Posterior vena cava (tissue), 2 donors: ENCODE results near the gene DOC2A. TPM values are rescaled to one million over a fixed set of nuclear protein-coding genes. Genes with fewer than 3 reads are reported as not detected.

Experiments used
- DNase-seq: peaks from one replicate; pipeline ENCODE4 v3.0.0-alpha.2; 2020; ENCODE audit warnings: low spot score
- intact Hi-C, 2 donors: fragments of 100-400 bp; cut with DNase I; formaldehyde crosslinking; loops; one replicate each; pipeline versions ENCODE4 v1.14.1 to v1.14.2; 2022 to 2023
- total RNA-seq, 2 donors: library from RNA; stranded (reverse); fragmentation: NEBNext Ultra II Directional; extraction: Animal tissue kit (Norgen Biotek cat#: 25700); gene quantifications; one replicate each; pipeline ENCODE4 v1.2.1, GENCODE V29; 2021
- donor health status: DM: yes; HTN: yes; CAD: no.
- donor health status: DM: yes; HTN: yes; CAD: no.

The DOC2A gene
- total RNA-seq, 2 donors from 2014 or later: 0.28 to 0.33 TPM

DNA sequence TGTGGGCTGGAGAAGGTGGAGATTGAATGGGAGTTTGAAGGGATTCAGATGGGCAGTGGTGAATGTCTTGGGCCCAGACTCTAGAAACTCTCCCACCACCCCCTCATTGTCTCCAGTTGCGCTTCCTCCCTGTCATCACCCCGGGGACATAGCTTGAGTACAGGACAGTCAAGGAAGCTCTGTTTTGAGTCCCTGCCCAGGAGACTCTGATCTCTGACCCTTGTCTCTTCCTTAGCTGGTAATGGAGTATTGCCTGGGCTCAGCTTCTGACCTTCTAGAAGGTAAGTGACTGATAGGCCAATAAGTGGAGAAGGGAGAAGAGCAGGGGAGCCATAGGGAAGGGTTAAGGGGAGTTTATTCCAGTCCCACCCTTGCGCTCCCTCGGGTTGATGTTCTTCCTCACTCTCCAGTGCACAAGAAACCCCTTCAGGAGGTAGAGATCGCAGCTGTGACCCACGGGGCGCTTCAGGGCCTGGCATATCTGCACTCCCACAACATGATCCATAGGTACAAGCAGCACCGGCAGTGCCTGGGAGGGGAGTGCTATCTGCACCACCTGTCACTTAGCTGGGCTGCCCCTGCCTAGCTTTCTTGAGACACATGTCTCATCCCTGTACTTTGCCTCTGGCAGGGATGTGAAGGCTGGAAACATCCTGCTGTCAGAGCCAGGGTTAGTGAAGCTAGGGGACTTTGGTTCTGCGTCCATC lies 32.1 kb downstream of the DOC2A start:
- DNase-seq: peak; percentile 66
- intact Hi-C loops: no loop called here

DNA sequence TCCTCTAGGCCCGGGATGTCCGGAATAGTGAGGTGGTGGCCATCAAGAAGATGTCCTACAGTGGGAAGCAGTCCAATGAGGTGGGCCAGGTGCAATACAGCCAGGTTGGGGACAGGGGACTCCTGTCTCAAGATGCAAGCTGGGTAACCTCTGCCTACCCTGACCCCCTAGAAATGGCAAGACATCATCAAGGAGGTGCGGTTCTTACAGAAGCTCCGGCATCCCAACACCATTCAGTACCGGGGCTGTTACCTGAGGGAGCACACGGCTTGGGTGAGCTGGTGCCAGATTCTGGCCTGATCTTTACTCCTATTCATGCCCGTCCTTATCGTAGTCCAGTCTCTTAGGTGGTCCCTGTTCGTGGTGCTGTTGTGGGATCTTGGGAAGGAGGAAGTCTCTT lies 32.7 kb downstream of the DOC2A start:
- DNase-seq: peak; percentile 59
- intact Hi-C loops: no loop called here

DNA sequence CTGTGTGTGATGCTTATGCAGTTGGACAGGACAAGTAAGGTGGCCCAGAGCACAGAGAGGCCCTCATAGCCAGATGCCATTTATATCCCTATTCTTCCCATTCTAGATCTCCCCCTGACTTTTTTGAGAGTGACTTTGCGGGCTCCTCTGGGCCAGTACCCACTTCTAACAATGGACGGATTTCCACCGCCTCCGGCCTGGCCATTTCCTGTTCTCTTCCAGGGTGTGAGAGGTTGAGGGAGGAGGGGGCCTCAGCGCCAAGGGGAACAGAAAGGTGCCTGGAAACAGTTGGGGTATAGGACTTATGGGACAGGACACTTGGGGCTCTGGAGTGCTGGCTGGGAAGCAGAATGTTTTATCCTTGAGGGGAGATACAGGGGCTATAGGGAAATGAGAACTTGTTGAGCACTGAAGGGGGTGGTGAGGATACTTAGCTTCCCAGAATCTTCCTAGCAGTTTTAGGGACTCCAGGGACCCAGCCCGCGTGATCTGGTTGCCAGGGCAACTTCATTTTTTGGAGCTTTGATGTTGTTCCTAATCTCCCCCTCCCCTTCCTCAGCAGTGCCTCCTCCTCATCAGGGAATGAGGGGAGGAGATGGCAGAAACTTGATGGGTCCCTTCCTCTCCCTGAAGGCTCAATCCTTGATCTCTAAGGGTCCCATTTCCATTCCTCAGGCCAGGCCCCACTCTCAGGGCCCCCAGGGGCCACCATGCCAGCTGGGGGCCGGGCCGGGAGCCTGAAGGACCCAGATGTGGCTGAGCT lies 33.6 kb downstream of the DOC2A start:
- intact Hi-C loops: no loop called here
- DNase-seq: peak; percentile 76

- DNase-seq: peak; percentile 72
- intact Hi-C loops: no loop called here
Observed at GRCh38 chr16:29975811-29976511, 34.9 kb downstream of the DOC2A start.

GRCh38 chr16:29975134-29975538 lies 35.7 kb downstream of the DOC2A start:
- intact Hi-C loops: no loop called here
- peak; percentile 15 for DNase-seq

DNA sequence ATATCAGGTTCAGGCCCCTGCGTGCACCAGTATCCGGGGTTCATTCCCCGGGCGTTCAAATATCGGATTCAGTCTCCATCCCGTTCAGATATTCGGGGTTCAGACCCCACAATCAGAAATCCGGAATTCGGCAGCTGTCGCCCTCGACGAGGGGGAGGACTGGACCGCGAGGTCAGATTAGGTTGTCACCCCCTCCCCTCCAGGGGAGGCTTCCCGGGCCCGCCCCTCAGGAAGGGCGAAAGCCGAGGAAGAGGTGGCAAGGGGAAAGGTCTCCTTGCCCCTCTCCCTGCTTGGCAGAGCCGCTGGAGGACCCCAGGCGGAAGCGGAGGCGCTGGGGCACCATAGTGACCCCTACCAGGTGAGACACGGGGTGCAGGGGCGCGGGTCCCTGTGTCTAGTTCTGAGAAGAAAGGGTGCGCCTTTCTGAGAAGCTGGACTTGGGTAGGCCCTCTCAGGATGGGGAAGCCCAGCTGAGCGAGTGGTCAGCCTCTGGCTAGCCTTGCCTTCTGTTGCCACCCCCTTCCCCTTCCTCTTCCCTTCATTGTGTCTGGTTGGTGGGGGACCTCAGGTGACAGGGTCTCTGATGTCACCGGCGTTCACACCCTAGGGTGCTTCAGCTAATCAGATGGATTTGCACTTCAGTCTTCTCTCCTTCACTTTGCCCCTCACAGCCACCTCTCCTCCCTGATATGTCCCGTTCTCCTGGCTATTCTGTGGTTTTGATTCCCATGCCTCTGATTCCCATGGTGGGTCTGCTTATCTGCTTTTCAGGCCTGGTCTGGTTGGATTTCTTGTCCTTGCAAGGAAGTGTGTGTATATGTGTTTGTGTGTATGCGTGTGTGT lies 36.3 kb downstream of the DOC2A start:
- peak; percentile 88 for DNase-seq
- intact Hi-C loops: no loop called here

GRCh38 chr16:29973384-29974246 lies 37.2 kb downstream of the DOC2A start, which contains the start of gene TAOK2:
Gene TAOK2, plus strand, starts transcription at chr16:29973868. Its CDS starts 3,905 bp downstream, at chr16:29977773.
- intact Hi-C loops: no loop called here

DNA sequence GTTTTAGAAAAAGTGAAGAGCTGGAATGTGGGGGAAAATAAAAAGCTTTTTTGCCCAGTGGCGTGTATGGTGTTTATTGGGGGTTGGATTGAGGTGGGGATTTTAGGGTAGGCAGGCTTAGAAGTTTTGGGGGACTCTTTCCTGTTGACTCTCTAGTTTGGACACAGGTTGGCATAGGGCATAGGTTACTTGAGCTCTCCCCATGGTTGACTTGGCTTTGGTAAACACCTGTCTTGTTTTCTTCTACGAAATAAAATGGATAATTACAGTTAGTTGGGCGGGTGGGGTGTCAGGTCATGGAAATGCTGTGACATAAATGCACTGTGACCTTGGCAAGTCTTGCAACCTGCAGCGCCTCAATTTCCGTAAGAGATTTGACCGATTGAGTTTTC lies 37.8 kb downstream of the DOC2A start:
- no peak for DNase-seq
- intact Hi-C loops: no loop called here

More at GRCh38 chr16:29973384-29974246, 37.2 kb downstream of the DOC2A start, which contains the start of gene TAOK2:
- DNase-seq: peak; percentile 99

GRCh38 chr16:29972500-29972899 lies 38.3 kb downstream of the DOC2A start:
- DNase-seq: no peak
- intact Hi-C loops: no loop called here

DNA sequence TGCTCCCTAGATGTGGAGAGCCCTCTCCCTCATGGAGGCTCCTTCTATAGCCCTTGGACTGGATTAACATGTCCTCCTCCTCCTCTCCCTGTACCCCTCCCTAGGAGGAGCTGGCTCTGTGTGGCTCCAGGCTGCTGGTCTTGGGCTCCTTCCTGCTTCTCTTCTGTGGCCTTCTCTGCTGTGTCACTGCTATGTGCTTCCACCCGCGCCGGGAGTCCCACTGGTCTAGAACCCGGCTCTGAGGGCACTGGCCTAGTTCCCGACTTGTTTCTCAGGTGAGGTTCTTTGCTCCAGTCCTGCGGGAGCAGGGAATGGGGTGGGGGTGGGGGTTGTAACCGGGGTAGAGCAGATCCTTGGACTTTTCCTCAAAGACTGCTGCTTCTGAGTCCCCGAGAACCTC lies 39.5 kb downstream of the DOC2A start:
- intact Hi-C loops: no loop called here
- peak; percentile 28 for DNase-seq

GRCh38 chr16:29968205-29968604 lies 42.6 kb downstream of the DOC2A start:
- no peak for DNase-seq
- intact Hi-C loops: no loop called here

GRCh38 chr16:29963021-29963743 lies 47.6 kb downstream of the DOC2A start:
- peak; percentile 76 for DNase-seq
- intact Hi-C loops: loop anchor here in 1 of 2 donors (5.0 kb wide), 2 partner anchors 36 to 101 kb away; partner anchors contain the start of genes CDIPT and KCTD13

DNA sequence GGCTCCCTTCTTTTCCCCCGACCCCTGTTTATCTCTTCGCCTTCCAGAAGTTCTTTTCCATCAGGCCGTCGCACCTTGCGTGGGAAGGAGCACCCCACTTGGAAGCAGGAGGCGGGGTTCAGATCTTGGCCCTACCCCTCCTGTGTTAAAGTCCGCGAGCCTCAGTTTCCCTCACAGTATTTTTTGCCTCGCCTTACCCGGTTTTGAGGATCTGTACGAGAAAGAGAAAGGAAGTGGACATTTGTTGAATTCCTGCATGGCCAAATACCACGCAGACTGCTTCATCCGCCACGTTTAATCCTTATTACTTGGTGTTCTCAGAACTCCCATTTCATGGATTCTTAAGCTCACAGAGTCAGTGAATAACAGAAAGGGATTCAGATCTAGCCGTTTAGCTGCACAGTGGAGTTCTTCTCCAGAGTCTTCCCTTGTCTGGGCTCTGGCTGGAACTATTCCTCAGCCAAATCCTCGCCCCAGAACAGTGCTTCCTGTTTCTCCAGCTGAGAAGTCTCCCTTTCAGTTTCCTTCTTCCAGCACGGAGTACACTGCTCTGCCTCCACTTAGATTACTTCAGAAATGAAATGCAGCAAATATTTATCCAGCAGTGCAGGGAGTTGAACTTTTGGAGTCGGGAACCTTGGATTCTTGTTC lies 48.4 kb downstream of the DOC2A start:
- intact Hi-C loops: loop anchor here in 1 of 2 donors (5.0 kb wide), 2 partner anchors 35 to 100 kb away; partner anchors contain the start of genes CDIPT and KCTD13
- DNase-seq: peak; percentile 28

DNA sequence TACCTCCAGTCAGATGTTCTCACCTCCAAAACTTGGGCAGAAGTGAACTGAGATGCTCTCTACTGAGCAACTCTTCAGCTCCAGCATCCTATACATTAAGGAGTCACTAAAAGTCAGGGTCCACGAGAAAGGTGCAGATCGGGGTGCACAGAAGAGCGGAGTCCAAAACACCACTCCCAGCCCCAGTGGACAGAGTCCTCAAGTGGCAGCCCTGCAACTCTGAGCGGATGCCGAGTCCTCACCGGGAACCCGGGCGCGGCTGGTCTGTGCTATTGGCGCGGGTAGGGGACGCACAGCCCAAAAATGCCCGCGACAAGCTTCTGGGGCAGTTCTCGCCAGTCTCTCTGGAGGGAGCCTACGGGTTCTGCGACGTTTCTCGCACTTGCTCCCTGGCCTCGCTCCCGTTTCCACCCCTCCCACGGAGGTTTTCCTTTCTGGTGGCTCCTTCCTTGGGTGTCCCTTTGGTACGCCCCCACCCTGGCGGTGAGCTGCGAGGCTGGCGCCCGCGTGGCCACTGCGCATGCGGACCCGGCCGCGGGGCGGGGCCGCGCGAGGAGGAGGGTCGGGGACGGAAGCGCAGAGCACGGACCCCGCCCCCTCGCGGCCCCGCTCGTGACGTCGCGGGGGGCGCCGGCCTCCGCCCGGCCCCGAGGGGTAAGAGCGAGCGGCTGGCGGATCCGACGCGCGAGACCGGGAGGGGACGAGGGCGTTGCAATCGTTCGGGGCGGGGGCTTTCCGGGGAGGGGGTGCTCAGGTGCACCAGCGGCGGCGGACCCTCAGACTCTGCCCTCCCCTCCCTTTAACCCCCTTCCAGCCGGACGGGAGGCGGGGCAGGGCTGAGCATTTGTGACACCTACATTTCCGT lies 49.1 kb downstream of the DOC2A start, which contains the start of gene TMEM219:
Gene TMEM219 (plus strand): TSS at position 601 of the 865 bp plus-strand sequence. CDS start 1,065 bp downstream, outside the sequence.
- intact Hi-C loops: loop anchor here in 1 of 2 donors (5.0 kb wide), 2 partner anchors 34 to 99 kb away; partner anchors contain the start of genes CDIPT and KCTD13
- DNase-seq: peak; percentile 96

DNA sequence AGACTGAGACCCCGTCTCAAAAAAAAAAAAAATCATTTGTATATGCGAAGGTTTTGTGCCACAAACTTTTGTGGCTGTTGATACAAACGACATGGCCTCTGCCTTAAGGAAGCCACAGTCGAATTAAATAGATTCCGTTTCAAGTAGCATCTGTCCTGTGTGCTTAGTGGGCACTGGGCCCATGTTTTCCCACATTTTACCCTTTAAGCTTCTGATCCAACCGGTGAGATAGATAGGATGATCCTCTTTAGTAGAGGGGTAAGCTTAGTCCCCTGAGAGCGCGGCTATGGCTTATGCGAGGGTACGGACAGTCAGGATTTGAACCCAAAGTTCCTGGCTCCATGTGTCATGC lies 49.7 kb downstream of the DOC2A start:
- DNase-seq: no peak
- intact Hi-C loops: loop anchor here in 1 of 2 donors (5.0 kb wide), 2 partner anchors 34 to 99 kb away; partner anchors contain the start of genes CDIPT and KCTD13

DNA sequence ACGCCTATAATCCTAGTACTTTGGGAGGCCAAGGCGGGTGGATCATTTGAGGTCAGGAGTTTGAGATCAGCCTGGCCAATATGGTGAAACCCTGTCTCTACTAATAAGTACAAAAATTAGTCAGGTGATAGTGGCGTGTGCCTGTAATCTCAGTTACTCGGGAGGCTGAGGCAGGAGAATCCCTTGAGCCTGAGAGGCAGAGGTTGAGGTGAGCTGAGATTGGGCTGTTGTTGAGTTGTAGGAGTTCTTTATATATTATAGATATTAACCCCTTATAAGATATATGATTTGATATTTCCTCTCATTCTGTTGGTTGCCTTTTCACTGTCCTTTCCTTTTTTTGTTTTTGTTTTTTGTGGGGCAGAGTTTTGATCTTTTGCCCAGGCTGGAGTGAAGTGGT lies 51.0 kb downstream of the DOC2A start:
- intact Hi-C loops: loop anchor here in 1 of 2 donors (5.0 kb wide), 2 partner anchors 33 to 98 kb away; partner anchors contain the start of genes CDIPT and KCTD13
- peak; percentile 12 for DNase-seq
